ENCODE measurements around the gene CALHM1. TPM values are rescaled to one million over a fixed set of nuclear protein-coding genes. Genes with fewer than 3 reads are reported as not detected.

Gene CALHM1
- total and polyA plus RNA-seq, 2 of the 13 experiments (the other 11 are each of a cell fraction or from before 2014, with no cell fraction given) = 0.04 TPM; not detected in 1

- peaks cover 6 to 81% of the 10 kb centered on the region in 2 experiments; a peak in 3 of 5 replicates for H3K27me3 ChIP-seq (ENCODE audit: control insufficient read depth in 1 of 2, insufficient read depth in 2 of 2, low read length in 2 of 2)
- no peaks in the 10 kb centered on the region for H4K20me1 ChIP-seq (ENCODE audit: insufficient read depth, low read length)
- H3K9me3 ChIP-seq (ENCODE audit: low read length) = no peaks in the 10 kb centered on the region
- no TSS peak for BruUV-seq (replicated peaks)
- H3K4me3 ChIP-seq (replicated peaks in 1 of 3; ENCODE audit: insufficient read depth in 1 of 3, low read depth in 2 of 3, low read length in 3 of 3) = no peak overlapping the region
- no peak for TF ChIP-seq ATF7-NPFF (CRISPR knock-in tag; IDR thresholded peaks at IDR 0.05; ENCODE audit: low read depth)
- peak; percentile 70 for TF ChIP-seq ZNF629 (CRISPR knock-in tag; conservative IDR thresholded peaks at IDR 0.05)
- TF ChIP-seq NONO (IDR thresholded peaks at IDR 0.05) = no peak
- TF ChIP-seq NONO (CRISPR knock-in tag; conservative IDR thresholded peaks at IDR 0.05) = no peak
- FAIRE-seq = no peak
- no peak overlapping the region for H3K27ac ChIP-seq (ENCODE audit: extremely low read length, insufficient read depth, low read length)
- DNase-seq (ENCODE audit: low spot score) = no peak
- 13% methylated on average over 3 of the region's 3 CpGs for WGBS (ENCODE audit: low lambda C conversion rate)
- no peaks in the 10 kb centered on the region for H3K36me3 ChIP-seq (replicated peaks in 1 of 2; ENCODE audit: control insufficient read depth in 1 of 2, insufficient read depth in 2 of 2, low read length in 2 of 2)
- H3K4me2 ChIP-seq (ENCODE audit: low read depth, low read length) = no peak overlapping the region
- no peak overlapping the region for H3K9ac ChIP-seq (ENCODE audit: insufficient read depth, low read depth, low read length)
- no peaks in the 10 kb centered on the region for H3K79me2 ChIP-seq (ENCODE audit: insufficient read depth, low read length)
- ATAC-seq = no peak
- no peak overlapping the region for H2AFZ ChIP-seq (ENCODE audit: low read length)
- intact Hi-C loops (cut with micrococcal nuclease; ENCODE audit: unreplicated experiment) = no loop called here
- in situ Hi-C loops (cut with HindIII; ENCODE audit: extremely low pct_ligation_motif_present, low pct_unique_long_range_greater_than_20kb) = no loop called here
- ChIA-PET POLR2A (no interaction called here), CTCF (ENCODE audit: low intra/inter-chr PET ratio, low total read pairs) (no interaction called here)
- no peaks in the 10 kb centered on the region for H3K4me1 ChIP-seq (ENCODE audit: insufficient read depth, low read length)
Observed at GRCh38 chr10:103495321-103495720, 36.6 kb upstream of the CALHM1 start.

GRCh38 chr10:103493916-103494877, 35.5 kb upstream of the CALHM1 start:
- intact Hi-C loops (cut with micrococcal nuclease; ENCODE audit: unreplicated experiment) = no loop called here
- 15% methylated on average over 14 of the region's 92 CpGs for WGBS (ENCODE audit: low lambda C conversion rate)
- TF ChIP-seq ZNF713 (CRISPR knock-in tag; IDR thresholded peaks at IDR 0.05) (no peak), EZH2 (conservative IDR thresholded peaks at IDR 0.05; ENCODE audit: low read depth, low read length) (peak; percentile 85; the same call in 1 of the 2 replicates)
- Histone ChIP-seq H3K36me3 (replicated peaks in 1 of 2; ENCODE audit: control insufficient read depth in 1 of 2, insufficient read depth in 2 of 2, low read length in 2 of 2) (no peaks in the 10 kb centered on the region), H3K9ac (ENCODE audit: insufficient read depth, low read depth, low read length) (no peak overlapping the region), H2AFZ (ENCODE audit: low read length) (no peak overlapping the region), H4K20me1 (ENCODE audit: insufficient read depth, low read length) (no peaks in the 10 kb centered on the region), H3K27me3 (ENCODE audit: control insufficient read depth in 1 of 2, insufficient read depth in 2 of 2, low read length in 2 of 2) (peaks cover 6 to 80% of the 10 kb centered on the region in 2 experiments; a peak in 3 of 5 replicates), H3K4me2 (ENCODE audit: low read depth, low read length) (peak overlapping the region; percentile 45), H3K27ac (ENCODE audit: extremely low read length, insufficient read depth, low read length) (no peak overlapping the region), H3K4me3 (replicated peaks in 1 of 3; ENCODE audit: insufficient read depth in 1 of 3, low read depth in 2 of 3, low read length in 3 of 3) (peak overlapping the region in 2 of 3 experiments; percentile 11 to 52; a peak in 3 of 6 replicates), H3K79me2 (ENCODE audit: insufficient read depth, low read length) (no peaks in the 10 kb centered on the region), H3K4me1 (ENCODE audit: insufficient read depth, low read length) (no peaks in the 10 kb centered on the region), H3K9me3 (ENCODE audit: low read length) (no peaks in the 10 kb centered on the region)
- peak; percentile 10 for ATAC-seq
- no peak for FAIRE-seq
- in situ Hi-C loops (cut with HindIII; ENCODE audit: extremely low pct_ligation_motif_present, low pct_unique_long_range_greater_than_20kb) = no loop called here
- no TSS peak for BruUV-seq (replicated peaks)
- POLR2A ChIA-PET = no interaction called here
- CTCF ChIA-PET (ENCODE audit: low intra/inter-chr PET ratio, low total read pairs) = no interaction called here
- no peak for DNase-seq (ENCODE audit: low spot score)

Data from HepG2 (cell line).